CD14-positive monocyte (primary cell): ENCODE measurements around the gene PEG3. TPM values are rescaled to one million over a fixed set of nuclear protein-coding genes. Genes with fewer than 3 reads are reported as not detected.

ENCODE experiments used
- DNase-seq, 3 donors: peaks; one replicate each; pipeline ENCODE4 v3.0.0-alpha.2; 2011 to 2022
- H2AFZ ChIP-seq: 2 replicates; pipeline ENCODE4 v1.6.0; 2012; ENCODE audit warnings: mild to moderate bottlenecking, low read depth, low read length, inconsistent platforms; ENCODE audit not compliant: insufficient read depth, poor library complexity, severe bottlenecking
- H3K27ac ChIP-seq, 2 donors: 1 replicate in 1 of 2; 2 replicates in 1 of 2; pipeline ENCODE4 v1.5.1; 2012 to 2013; ENCODE audit warnings: low read length in 2 of 2, control low read depth in 1 of 2, inconsistent platforms in 1 of 2, low read depth in 1 of 2, mild to moderate bottlenecking in 1 of 2
- H3K27me3 ChIP-seq, 2 donors: one replicate each; pipeline versions ENCODE4 v1.6.0 to v1.6.1; 2011 to 2013; ENCODE audit warnings: low read length in 2 of 2; ENCODE audit not compliant: control insufficient read depth in 2 of 2, insufficient read depth in 2 of 2
- H3K36me3 ChIP-seq, 2 donors: replicated peaks in 1 of 2; 1 replicate in 1 of 2; 2 replicates in 1 of 2; pipeline versions ENCODE4 v1.5.1 to v1.6.1; 2012 to 2013; ENCODE audit warnings: low read length in 2 of 2, control low read depth in 1 of 2, inconsistent platforms in 1 of 2, mild to moderate bottlenecking in 1 of 2; ENCODE audit not compliant: insufficient read depth in 2 of 2, control insufficient read depth in 1 of 2
- H3K4me1 ChIP-seq, 2 donors: 1 replicate in 1 of 2; 2 replicates in 1 of 2; pipeline versions ENCODE4 v1.5.1 to v1.6.1; 2012 to 2013; ENCODE audit warnings: low read length in 2 of 2, control low read depth in 1 of 2, inconsistent platforms in 1 of 2, mild to moderate bottlenecking in 1 of 2, moderate library complexity in 1 of 2; ENCODE audit not compliant: insufficient read depth in 2 of 2, control insufficient read depth in 1 of 2
- H3K4me2 ChIP-seq: replicated peaks from 2 replicates; pipeline ENCODE3; 2012; ENCODE audit warnings: low read length, moderate library complexity, mild to moderate bottlenecking; ENCODE audit not compliant: poor library complexity, severe bottlenecking; ENCODE audit errors: extremely low read depth
- H3K4me3 ChIP-seq, 3 experiments: fragments of 200-600 bp in 1 of 3; sonication (generic) in 1 of 3; replicated peaks in 1 of 3; 1 replicate in 2 of 3; 2 replicates in 1 of 3; pipeline ENCODE4 v1.5.1; 2011 to 2013; ENCODE audit warnings: low read length in 3 of 3, mild to moderate bottlenecking in 3 of 3, control low read depth in 2 of 3, low read depth in 2 of 3, inconsistent platforms in 1 of 3, moderate library complexity in 1 of 3
- H3K79me2 ChIP-seq: 2 replicates; pipeline ENCODE4 v1.6.0; 2012; ENCODE audit warnings: mild to moderate bottlenecking, control low read depth, inconsistent platforms, low read length, moderate library complexity; ENCODE audit not compliant: insufficient read depth
- H3K9ac ChIP-seq: 2 replicates; pipeline ENCODE4 v1.6.0; 2017; ENCODE audit warnings: low read length, mild to moderate bottlenecking; ENCODE audit not compliant: insufficient read depth, poor library complexity, severe bottlenecking
- H3K9me3 ChIP-seq, 2 donors: replicated peaks in 1 of 2; 1 replicate in 1 of 2; 2 replicates in 1 of 2; pipeline versions ENCODE4 v1.5.1 to v1.6.1; 2012 to 2013; ENCODE audit warnings: low read length in 2 of 2, control low read depth in 1 of 2; ENCODE audit not compliant: control insufficient read depth in 1 of 2, insufficient read depth in 1 of 2
- H4K20me1 ChIP-seq: 2 replicates; pipeline ENCODE4 v1.6.0; 2012; ENCODE audit warnings: mild to moderate bottlenecking, low read length, control low read depth, moderate library complexity; ENCODE audit not compliant: insufficient read depth
- H3K27ac Mint-ChIP-seq, 7 donors: one replicate each; pipeline ENCODE4 v1.8.0; 2020; ENCODE audit warnings: mild to moderate bottlenecking in 7 of 7, mixed read lengths in 7 of 7, moderate library complexity in 6 of 7, inconsistent platforms in 2 of 7
- H3K27me3 Mint-ChIP-seq, 3 donors: one replicate each; pipeline ENCODE4 v1.8.0; 2021 to 2022; ENCODE audit warnings: low read depth in 3 of 3, mild to moderate bottlenecking in 3 of 3, mixed read lengths in 3 of 3, moderate library complexity in 3 of 3, inconsistent platforms in 1 of 3
- H3K36me3 Mint-ChIP-seq, 2 donors: one replicate each; pipeline ENCODE4 v1.8.0; 2020; ENCODE audit warnings: mixed read lengths in 2 of 2, inconsistent platforms in 1 of 2, mild to moderate bottlenecking in 1 of 2
- H3K4me1 Mint-ChIP-seq: one replicate; pipeline ENCODE4 v1.8.0; 2020; ENCODE audit warnings: mild to moderate bottlenecking, mixed read lengths
- H3K4me3 Mint-ChIP-seq, 2 donors: one replicate each; pipeline ENCODE4 v1.8.0; 2020; ENCODE audit warnings: mild to moderate bottlenecking in 2 of 2, mixed read lengths in 2 of 2, moderate library complexity in 1 of 2
- H3K9me3 Mint-ChIP-seq, 7 donors: one replicate each; pipeline ENCODE4 v1.8.0; 2020 to 2022; ENCODE audit warnings: mixed read lengths in 7 of 7, mild to moderate bottlenecking in 6 of 7, moderate library complexity in 6 of 7, inconsistent platforms in 2 of 7
- CTCF ChIP-seq: fragments of 200-600 bp; IDR thresholded peaks from one replicate; pipeline ENCODE4 v1.8.0; 2022; ENCODE audit warnings: antibody characterized with exemption, mild to moderate bottlenecking
- WGBS: methylation state at CpG from one replicate; pipeline ENCODE4 v1.1.5; 2013; ENCODE audit warnings: missing lambda C conversion rate; ENCODE audit not compliant: insufficient coverage; 5-methylcytosine and 5-hydroxymethylcytosine counted together
- intact Hi-C, 2 donors: fragments of 100-400 bp; cut with micrococcal nuclease; formaldehyde crosslinking; loops; one replicate each; pipeline versions ENCODE4 v1.15.0 to v1.15.1; 2023
- polyA plus RNA-seq, 3 donors: library from polyadenylated mRNA; depleted of rRNA in 1 of 3; unstranded in 2 of 3; stranded (reverse) in 1 of 3; fragments of 300-500 nt in 2 of 3; fragments of >200 nt in 1 of 3; fragmentation: Illumina TruSeq in 2 of 3; gene quantifications; 1 replicate in 2 of 3; 2 replicates in 1 of 3; pipeline ENCODE4 v1.2.3, GENCODE V29; 2012 to 2021

PEG3 gene
- polyA plus RNA-seq, 3 donors: 0.05 to 0.07 TPM; not detected in 1

GRCh38 chr19:56848166-56848565 is 7.6 kb upstream of the PEG3 start:
- Histone ChIP-seq H3K9ac (no peak overlapping the region), H3K9me3 (peaks cover 13 to 40% of the 10 kb centered on the region in 2 donors), H2AFZ (no peak overlapping the region), H3K79me2 (no peaks in the 10 kb centered on the region), H3K27me3 (peaks cover 0 to 2% of the 10 kb centered on the region in 2 donors), H3K4me3 (no peak overlapping the region), H3K36me3 (no peaks in the 10 kb centered on the region), H3K4me2 (no peak overlapping the region), H3K27ac (no peak overlapping the region), H4K20me1 (no peaks in the 10 kb centered on the region), H3K4me1 (no peaks in the 10 kb centered on the region)
- Mint-ChIP-seq H3K27me3 (no peaks in the 10 kb centered on the region), H3K4me3 (no peak overlapping the region), H3K27ac (no peak overlapping the region), H3K9me3 (peaks cover 7 to 24% (median 15%) of the 10 kb centered on the region in 7 donors), H3K4me1 (no peaks in the 10 kb centered on the region), H3K36me3 (no peaks in the 10 kb centered on the region)
- no peak for DNase-seq
- intact Hi-C loops: no loop called here
- WGBS: 80% methylated on average over 1 of the region's 4 CpGs
- no peak for TF ChIP-seq CTCF

GRCh38 chr19:56842412-56842811 is 1.9 kb upstream of the PEG3 start:
- peaks cover 45 to 60% of the 10 kb centered on the region in 2 donors for H3K9me3 ChIP-seq
- H3K4me2 ChIP-seq: no peak overlapping the region
- Mint-ChIP-seq H3K36me3 (peaks cover 2 to 3% of the 10 kb centered on the region in 2 donors), H3K27me3 (peaks cover 11 to 30% (median 21%) of the 10 kb centered on the region in 3 donors), H3K9me3 (peaks cover 33 to 51% (median 42%) of the 10 kb centered on the region in 7 donors), H3K4me3 (no peak overlapping the region), H3K27ac (no peak overlapping the region), H3K4me1 (peaks cover 11% of the 10 kb centered on the region)
- H3K4me1 ChIP-seq: peaks cover 22 to 25% of the 10 kb centered on the region in 2 donors
- no peaks in the 10 kb centered on the region for H3K79me2 ChIP-seq
- 93% methylated on average over 1 of the region's 1 CpG for WGBS
- intact Hi-C loops: no loop called here
- H4K20me1 ChIP-seq: no peaks in the 10 kb centered on the region
- no peaks in the 10 kb centered on the region for H3K36me3 ChIP-seq
- peaks cover 8 to 31% of the 10 kb centered on the region in 2 donors for H3K27me3 ChIP-seq
- no peak overlapping the region for H3K4me3 ChIP-seq
- no peak overlapping the region for H3K9ac ChIP-seq
- TF ChIP-seq CTCF: no peak
- DNase-seq: no peak
- no peak overlapping the region for H2AFZ ChIP-seq
- no peak overlapping the region for H3K27ac ChIP-seq
